Measurements from ENCODE around the gene KLF2.

KLF2 gene

GRCh38 chr19:16373079-16373478 lies 48.5 kb downstream of the KLF2 start:
- TF ChIP-seq JUND (IDR thresholded peaks at IDR 0.05; ENCODE audit: low read depth) = no peak
- no peak for DNase-seq (ENCODE audit: low read depth in 1 of 2, low spot score in 1 of 2)

GRCh38 chr19:16373532-16373931 lies 48.9 kb downstream of the KLF2 start:
- DNase-seq (ENCODE audit: low read depth in 1 of 2, low spot score in 1 of 2) = no peak
- in situ Hi-C loops (cut with HindIII; ENCODE audit: low pct_unique_long_range_greater_than_20kb, low sequenced_read_pairs) = no loop called here
- no peak for TF ChIP-seq JUND (IDR thresholded peaks at IDR 0.05; ENCODE audit: low read depth)

More at GRCh38 chr19:16373079-16373478, 48.5 kb downstream of the KLF2 start:
- in situ Hi-C loops (cut with HindIII; ENCODE audit: low pct_unique_long_range_greater_than_20kb, low sequenced_read_pairs) = no loop called here

- TF ChIP-seq JUND (IDR thresholded peaks at IDR 0.05; ENCODE audit: low read depth) = no peak
- DNase-seq (ENCODE audit: low read depth in 1 of 2, low spot score in 1 of 2) = no peak
- in situ Hi-C loops (cut with HindIII; ENCODE audit: low pct_unique_long_range_greater_than_20kb, low sequenced_read_pairs) = no loop called here
Observed at GRCh38 chr19:16373989-16374388, 49.4 kb downstream of the KLF2 start.

GRCh38 chr19:16374436-16374835 lies 49.8 kb downstream of the KLF2 start:
- in situ Hi-C loops (cut with HindIII; ENCODE audit: low pct_unique_long_range_greater_than_20kb, low sequenced_read_pairs) = no loop called here
- DNase-seq (ENCODE audit: low read depth in 1 of 2, low spot score in 1 of 2) = no peak
- no peak for TF ChIP-seq JUND (IDR thresholded peaks at IDR 0.05; ENCODE audit: low read depth)

DNA sequence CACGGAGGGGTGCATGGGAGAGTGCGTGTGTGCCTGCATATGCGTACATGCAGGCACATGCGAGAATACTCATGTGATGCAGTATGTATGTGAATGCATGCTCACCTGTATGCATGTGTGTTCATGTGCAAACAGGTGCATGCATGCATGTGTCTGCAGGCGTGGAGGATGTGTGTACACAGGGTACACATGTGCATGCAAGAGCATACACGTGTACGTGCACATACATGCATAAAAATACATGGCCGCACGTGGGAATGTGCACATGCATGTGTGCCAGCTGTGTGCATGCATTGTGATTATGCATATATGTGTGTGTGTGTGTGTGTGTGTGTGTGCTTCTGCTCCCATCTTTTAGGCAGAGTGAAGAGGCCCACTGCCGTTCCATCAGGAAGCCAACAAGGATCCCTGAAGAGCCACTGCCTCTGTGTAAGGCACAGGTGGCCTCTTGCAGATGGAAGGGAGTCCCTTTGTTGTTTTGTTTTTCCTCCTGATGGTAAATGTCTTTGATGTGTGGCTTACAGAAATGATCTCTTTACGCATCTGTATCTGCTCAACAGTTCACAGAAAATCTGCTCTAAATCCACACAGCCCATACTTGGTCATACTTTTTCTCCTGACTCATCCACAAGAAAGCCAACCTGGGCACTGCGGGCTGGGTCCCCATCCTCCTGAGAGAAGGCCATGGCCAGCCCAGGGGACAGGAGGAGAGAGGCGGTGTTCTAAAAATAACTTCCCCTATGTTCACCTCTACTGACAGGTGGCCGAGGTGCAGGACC lies 50.7 kb downstream of the KLF2 start:
- TF ChIP-seq JUND (IDR thresholded peaks at IDR 0.05; ENCODE audit: low read depth) = no peak
- in situ Hi-C loops (cut with HindIII; ENCODE audit: low pct_unique_long_range_greater_than_20kb, low sequenced_read_pairs) = no loop called here
- no peak for DNase-seq (ENCODE audit: low read depth in 1 of 2, low spot score in 1 of 2)

DNA sequence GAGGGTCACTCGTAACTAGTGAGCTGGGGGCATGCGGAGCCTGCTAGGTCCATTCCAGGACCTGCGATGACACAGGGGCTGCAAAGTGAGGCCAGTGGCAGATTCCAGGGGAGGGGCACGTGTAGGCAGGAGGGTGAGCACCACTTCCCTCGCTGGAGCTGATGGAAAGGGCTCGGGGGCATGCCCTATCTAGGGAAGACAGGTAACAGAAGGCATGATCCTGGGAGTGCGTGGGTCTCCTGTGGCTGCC lies 51.2 kb downstream of the KLF2 start:
- no peak for TF ChIP-seq JUND (IDR thresholded peaks at IDR 0.05; ENCODE audit: low read depth)
- in situ Hi-C loops (cut with HindIII; ENCODE audit: low pct_unique_long_range_greater_than_20kb, low sequenced_read_pairs) = no loop called here
- DNase-seq (ENCODE audit: low read depth in 1 of 2, low spot score in 1 of 2) = no peak

GRCh38 chr19:16376241-16376640 lies 51.6 kb downstream of the KLF2 start:
- DNase-seq (ENCODE audit: low read depth in 1 of 2, low spot score in 1 of 2) = no peak
- in situ Hi-C loops (cut with HindIII; ENCODE audit: low pct_unique_long_range_greater_than_20kb, low sequenced_read_pairs) = no loop called here
- no peak for TF ChIP-seq JUND (IDR thresholded peaks at IDR 0.05; ENCODE audit: low read depth)

DNA sequence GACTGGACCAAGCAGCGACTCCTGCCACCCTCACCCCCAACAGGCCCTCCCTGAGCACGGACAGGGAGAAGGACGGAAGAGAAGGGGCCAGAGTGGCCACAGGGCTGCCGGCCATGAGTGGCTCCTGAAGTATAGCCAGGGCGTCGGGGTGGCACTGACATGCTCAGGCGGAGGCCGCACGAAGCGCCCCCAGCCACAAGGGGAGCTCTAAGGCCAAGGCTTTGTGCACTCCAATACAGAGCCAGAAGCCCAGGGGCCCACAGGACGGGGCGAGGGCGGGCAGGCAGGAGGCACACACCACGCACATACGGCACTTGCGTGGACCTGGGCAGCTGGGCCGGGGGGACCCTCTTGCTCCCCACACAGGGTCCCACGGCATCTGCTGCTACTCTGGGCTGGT lies 52.0 kb downstream of the KLF2 start:
- no peak for DNase-seq (ENCODE audit: low read depth in 1 of 2, low spot score in 1 of 2)
- in situ Hi-C loops (cut with HindIII; ENCODE audit: low pct_unique_long_range_greater_than_20kb, low sequenced_read_pairs) = no loop called here
- TF ChIP-seq JUND (IDR thresholded peaks at IDR 0.05; ENCODE audit: low read depth) = no peak

DNA sequence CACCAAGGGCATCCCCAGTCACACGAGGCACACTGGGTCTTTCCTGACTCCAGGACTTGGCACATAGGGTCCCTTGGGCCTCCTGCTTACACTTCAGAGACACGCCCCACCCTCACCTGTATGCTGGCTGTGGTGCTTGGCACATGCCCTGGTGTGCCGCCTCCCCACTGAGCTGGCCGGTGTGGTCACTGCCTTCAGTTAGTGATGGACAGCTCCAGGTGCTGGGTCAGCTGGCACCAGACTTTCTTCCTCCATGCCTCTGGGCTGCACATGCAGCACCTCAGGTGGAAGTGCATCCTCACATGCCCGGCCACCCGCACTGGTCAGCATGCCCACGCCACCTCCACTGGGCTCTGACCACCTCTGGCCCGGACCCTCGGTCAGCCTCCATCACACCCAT lies 52.9 kb downstream of the KLF2 start:
- in situ Hi-C loops (cut with HindIII; ENCODE audit: low pct_unique_long_range_greater_than_20kb, low sequenced_read_pairs) = no loop called here
- no peak for DNase-seq (ENCODE audit: low read depth in 1 of 2, low spot score in 1 of 2)
- TF ChIP-seq JUND (IDR thresholded peaks at IDR 0.05; ENCODE audit: low read depth) = no peak
